ENCODE results near the gene FASN.
"Not testable (repeated sequence)": the region's sequence is repeated elsewhere in the genome, so short reads cannot be mapped to it uniquely, and the experiment has no call there.

FASN gene

DNA sequence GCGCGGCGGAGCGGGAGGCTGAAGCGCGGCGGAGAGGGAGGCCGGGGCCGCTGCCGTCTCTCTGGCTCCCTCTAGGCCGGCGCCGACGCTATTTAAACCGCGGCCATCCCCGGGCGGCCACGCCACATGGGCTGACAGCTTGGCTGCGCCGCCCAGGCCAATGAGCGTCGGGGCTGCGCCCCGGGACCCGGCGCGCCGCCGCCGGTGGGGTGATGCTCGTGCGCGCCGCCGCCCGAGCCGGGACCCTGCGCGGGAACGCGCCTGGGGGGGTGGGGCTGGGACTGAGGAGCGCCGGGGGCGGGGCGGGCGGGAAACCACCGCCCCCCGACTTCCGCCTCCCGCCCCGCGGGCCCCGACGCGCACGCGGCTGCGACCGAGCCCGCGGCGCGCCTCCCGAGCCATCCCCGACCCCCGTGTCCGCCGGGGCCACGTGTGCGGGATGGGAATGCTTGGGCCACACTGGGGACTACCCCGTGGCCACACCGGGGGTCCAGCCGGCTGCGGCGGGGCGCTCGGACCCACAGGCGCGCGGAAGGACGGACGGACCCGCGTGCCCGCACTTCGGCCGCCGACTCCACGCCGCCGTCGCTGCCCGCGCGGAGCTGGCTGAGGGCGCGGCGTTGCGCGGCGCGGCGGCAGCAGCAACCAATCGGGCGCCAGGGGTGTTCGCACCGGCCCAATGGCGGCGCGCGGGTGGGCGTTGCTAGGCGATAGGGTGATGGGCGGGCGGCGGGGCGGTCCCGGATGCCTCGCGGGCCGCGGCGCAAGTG lies at the start of gene FASN:
TSS of gene FASN (minus strand) at position 68 of the 770 bp plus-strand sequence. CDS start 1,791 bp downstream, outside the sequence.
- peaks cover 13% of the 10 kb centered on the region for H3K79me2 ChIP-seq
- H3K27ac ChIP-seq: peak within 1 kb of the TSS; percentile 69
- no peaks in the 10 kb centered on the region for H3K36me3 ChIP-seq (ENCODE audit: control insufficient read depth, insufficient read depth, low read length)
- H3K4me2 ChIP-seq (ENCODE audit: low read length): peak within 1 kb of the TSS; percentile 93
- TF ChIP-seq, protein P1, sequence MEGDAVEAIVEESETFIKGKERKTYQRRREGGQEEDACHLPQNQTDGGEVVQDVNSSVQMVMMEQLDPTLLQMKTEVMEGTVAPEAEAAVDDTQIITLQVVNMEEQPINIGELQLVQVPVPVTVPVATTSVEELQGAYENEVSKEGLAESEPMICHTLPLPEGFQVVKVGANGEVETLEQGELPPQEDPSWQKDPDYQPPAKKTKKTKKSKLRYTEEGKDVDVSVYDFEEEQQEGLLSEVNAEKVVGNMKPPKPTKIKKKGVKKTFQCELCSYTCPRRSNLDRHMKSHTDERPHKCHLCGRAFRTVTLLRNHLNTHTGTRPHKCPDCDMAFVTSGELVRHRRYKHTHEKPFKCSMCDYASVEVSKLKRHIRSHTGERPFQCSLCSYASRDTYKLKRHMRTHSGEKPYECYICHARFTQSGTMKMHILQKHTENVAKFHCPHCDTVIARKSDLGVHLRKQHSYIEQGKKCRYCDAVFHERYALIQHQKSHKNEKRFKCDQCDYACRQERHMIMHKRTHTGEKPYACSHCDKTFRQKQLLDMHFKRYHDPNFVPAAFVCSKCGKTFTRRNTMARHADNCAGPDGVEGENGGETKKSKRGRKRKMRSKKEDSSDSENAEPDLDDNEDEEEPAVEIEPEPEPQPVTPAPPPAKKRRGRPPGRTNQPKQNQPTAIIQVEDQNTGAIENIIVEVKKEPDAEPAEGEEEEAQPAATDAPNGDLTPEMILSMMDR (IDR thresholded peaks at IDR 0.05): peak; percentile 55
- H3K9me3 ChIP-seq (ENCODE audit: control insufficient read depth, low read length): no peaks in the 10 kb centered on the region
- H2AFZ ChIP-seq: peak within 1 kb of the TSS; percentile 82
- H3K27me3 ChIP-seq (ENCODE audit: control insufficient read depth, insufficient read depth, low read length): no peaks in the 10 kb centered on the region
- peak within 1 kb of the TSS; percentile 50 for H3K9ac ChIP-seq
- peaks cover 25% of the 10 kb centered on the region for H3K4me1 ChIP-seq
- H3K4me3 ChIP-seq (ENCODE audit: low read depth, low read length): peak within 1 kb of the TSS; percentile 64

DNA sequence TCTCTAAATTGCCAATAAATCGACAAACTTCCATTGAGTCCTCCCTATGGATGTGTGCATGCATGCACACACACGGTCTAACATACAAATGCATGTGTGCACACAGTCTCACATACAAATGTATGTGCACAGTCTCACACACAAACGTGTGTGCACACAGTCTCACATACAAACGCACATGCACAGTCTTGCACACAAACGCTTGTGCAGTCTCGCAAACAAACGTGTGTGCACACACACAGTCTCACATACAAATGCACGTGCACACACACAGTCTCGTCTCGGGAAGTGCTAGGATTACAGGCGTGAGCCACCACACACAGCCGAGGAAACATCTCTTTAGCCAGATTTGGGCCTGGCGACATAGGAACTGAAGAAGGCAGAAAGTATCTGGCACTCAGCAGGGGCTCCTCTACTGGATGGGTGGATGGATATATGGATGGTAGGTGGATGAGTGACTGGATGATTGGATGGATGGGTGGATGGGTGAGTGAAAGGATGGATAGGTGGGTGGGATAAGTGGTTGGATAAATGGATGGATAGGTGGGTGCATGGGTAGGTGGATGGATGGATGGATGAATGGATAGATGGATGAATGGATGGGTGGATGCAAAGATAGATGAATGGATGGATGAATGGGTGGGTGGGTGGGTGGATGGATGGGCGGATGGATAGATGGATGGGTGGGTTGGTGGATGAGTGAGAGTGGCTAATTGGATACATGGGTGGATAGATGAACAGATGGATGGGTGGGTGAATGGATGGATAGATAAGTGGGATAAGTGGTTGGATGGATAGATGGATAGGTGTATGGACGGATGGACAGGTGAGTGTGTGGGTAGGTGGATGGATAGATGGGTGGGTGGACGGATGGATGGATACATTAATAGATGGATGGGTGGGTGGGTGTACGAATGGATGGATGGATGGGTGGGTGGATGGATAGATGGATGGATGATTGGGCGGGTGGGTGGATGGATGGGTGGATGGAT lies 48.9 kb upstream of the FASN start:
- peaks cover 8% of the 10 kb centered on the region for H3K79me2 ChIP-seq
- H3K9me3 ChIP-seq (ENCODE audit: control insufficient read depth, low read length): no peaks in the 10 kb centered on the region
- no peak overlapping the region for H3K4me3 ChIP-seq (ENCODE audit: low read depth, low read length)
- peaks cover 30% of the 10 kb centered on the region for H3K4me1 ChIP-seq
- no peaks in the 10 kb centered on the region for H3K36me3 ChIP-seq (ENCODE audit: control insufficient read depth, insufficient read depth, low read length)
- TF ChIP-seq, protein P1 (IDR thresholded peaks at IDR 0.05): no peak
- H3K27ac ChIP-seq: no peak overlapping the region
- H3K9ac ChIP-seq: no peak overlapping the region
- H3K27me3 ChIP-seq (ENCODE audit: control insufficient read depth, insufficient read depth, low read length): no peaks in the 10 kb centered on the region
- no peak overlapping the region for H2AFZ ChIP-seq
- no peak overlapping the region for H3K4me2 ChIP-seq (ENCODE audit: low read length)

DNA sequence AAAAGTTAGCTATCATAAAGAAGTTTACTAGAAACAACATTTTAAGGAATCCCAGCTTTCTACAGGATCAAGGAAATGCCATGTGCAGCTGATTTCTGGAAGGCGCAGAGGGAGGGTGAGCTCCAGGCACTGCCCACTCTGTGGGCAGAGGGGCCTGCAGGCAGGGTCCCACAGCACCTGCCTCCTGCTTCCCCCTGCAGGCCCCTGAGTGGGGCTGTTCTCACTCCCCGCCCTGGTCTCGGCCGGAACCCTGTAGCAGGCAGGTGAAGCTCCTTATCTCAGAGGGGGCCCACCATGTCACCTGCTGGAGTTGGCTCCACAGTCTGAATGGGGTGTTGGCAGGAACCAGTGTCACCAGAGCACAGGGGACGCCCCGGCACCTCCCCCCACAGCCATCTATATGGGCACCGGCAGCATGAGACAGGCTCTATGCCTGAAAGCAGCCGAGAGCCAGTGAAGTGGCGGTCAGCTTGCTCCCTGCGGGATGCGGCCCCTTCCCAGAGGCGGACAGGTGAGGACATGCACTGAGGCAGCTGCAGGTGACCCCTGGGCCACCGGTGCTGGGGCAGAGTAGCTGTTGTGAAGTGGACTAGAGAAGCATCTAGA lies 47.6 kb upstream of the FASN start:
- Histone ChIP-seq H3K9me3 (ENCODE audit: control insufficient read depth, low read length) (no peaks in the 10 kb centered on the region), H3K79me2 (no peaks in the 10 kb centered on the region), H3K9ac (no peak overlapping the region), H3K4me2 (ENCODE audit: low read length) (no peak overlapping the region), H3K27me3 (ENCODE audit: control insufficient read depth, insufficient read depth, low read length) (no peaks in the 10 kb centered on the region), H3K36me3 (ENCODE audit: control insufficient read depth, insufficient read depth, low read length) (no peaks in the 10 kb centered on the region), H2AFZ (no peak overlapping the region), H3K4me3 (ENCODE audit: low read depth, low read length) (no peak overlapping the region), H3K27ac (peak overlapping the region; percentile 3), H3K4me1 (peaks cover 36% of the 10 kb centered on the region)
- TF ChIP-seq, protein P1 (IDR thresholded peaks at IDR 0.05): no peak

DNA sequence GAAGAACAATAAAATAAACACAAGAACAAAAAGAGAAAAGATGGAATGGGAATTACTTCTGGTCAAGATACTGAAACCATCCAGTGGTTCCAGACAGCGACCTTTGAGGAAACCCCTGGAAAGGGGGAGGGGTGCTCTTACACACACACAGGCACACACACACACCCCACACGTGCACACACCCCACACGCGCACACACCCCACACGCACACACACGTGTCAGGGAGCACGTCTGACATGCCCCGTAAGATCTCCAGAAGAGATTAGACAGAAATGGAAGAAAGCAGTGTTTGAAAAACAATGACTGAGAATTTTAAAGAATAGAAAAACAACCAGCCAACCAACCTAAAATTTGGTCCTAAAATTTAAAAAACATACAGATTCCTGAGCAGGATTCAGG lies 45.3 kb upstream of the FASN start:
- H3K4me1 ChIP-seq: peaks cover 41% of the 10 kb centered on the region
- no peaks in the 10 kb centered on the region for H3K36me3 ChIP-seq (ENCODE audit: control insufficient read depth, insufficient read depth, low read length)
- no peak overlapping the region for H3K9ac ChIP-seq
- H3K9me3 ChIP-seq (ENCODE audit: control insufficient read depth, low read length): no peaks in the 10 kb centered on the region
- TF ChIP-seq, protein P1 (IDR thresholded peaks at IDR 0.05): no peak
- H3K27me3 ChIP-seq (ENCODE audit: control insufficient read depth, insufficient read depth, low read length): no peaks in the 10 kb centered on the region
- H3K27ac ChIP-seq: peak overlapping the region; percentile 95
- H3K4me2 ChIP-seq (ENCODE audit: low read length): peak overlapping the region; percentile 50
- no peak overlapping the region for H3K4me3 ChIP-seq (ENCODE audit: low read depth, low read length)
- no peaks in the 10 kb centered on the region for H3K79me2 ChIP-seq
- no peak overlapping the region for H2AFZ ChIP-seq

DNA sequence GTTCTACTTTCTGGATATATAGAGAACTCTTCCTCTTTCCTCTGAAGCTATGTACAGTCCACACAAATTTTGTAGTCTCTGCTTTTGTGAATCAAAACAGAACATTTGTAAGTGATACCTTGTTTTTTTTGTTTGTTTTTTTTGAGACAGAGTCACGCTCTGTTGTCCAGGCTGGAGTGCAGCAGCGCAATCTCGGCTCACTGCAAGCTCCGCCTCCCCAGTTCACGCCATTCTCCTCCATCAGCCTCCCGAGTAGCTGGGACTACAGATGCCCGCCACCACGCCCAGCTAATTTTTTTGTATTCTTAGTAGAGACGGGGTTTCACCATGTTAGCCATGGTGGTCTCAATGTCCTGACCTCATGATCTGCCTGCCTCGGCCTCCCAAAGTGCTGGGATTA lies 41.9 kb upstream of the FASN start:
- not testable (repeated sequence) for H3K9ac ChIP-seq; H3K4me3 ChIP-seq (ENCODE audit: low read depth, low read length); H3K27me3 ChIP-seq (ENCODE audit: control insufficient read depth, insufficient read depth, low read length); H3K79me2 ChIP-seq; H3K27ac ChIP-seq; H3K36me3 ChIP-seq (ENCODE audit: control insufficient read depth, insufficient read depth, low read length); H3K9me3 ChIP-seq (ENCODE audit: control insufficient read depth, low read length); H3K4me2 ChIP-seq (ENCODE audit: low read length); H2AFZ ChIP-seq
- peaks cover 36% of the 10 kb centered on the region for H3K4me1 ChIP-seq
